ENCODE data around the gene IGSF3.
A peak's percentile ranks its signal among the peaks of the same experiment; 100 is the strongest.

IGSF3 gene

DNA sequence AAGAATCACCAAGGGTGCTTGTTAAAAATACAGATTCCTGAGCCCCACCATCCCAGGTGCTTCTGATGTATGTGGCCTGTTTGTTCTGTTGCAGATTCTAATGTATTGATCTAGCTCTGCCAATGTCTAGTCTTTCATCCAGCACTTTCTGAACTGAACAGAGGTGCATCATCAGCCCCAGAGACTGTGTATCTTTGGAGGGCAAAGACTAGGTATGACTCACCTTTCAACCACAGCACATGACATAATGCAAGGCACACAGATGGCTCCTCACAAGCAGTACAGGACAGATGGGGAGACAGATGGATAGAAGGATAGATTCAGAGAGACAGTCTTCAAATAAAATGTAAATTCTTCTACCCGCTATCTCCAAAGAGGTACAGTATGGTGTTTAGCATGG is 129.0 kb downstream of the IGSF3 start:
- H3K9me3 ChIP-seq = no peaks in the 10 kb centered on the region
- in situ Hi-C loops (cut with MboI; ENCODE audit: low sequenced_read_pairs) = no loop called here
- no peak for DNase-seq (ENCODE audit: low spot score in 2 of 2)
- H3K27me3 ChIP-seq (ENCODE audit: low read depth) = no peaks in the 10 kb centered on the region
- H3K36me3 ChIP-seq (replicated peaks) = peaks cover 12% of the 10 kb centered on the region
- no peak overlapping the region for H3K4me3 ChIP-seq
- H3K4me1 ChIP-seq = no peaks in the 10 kb centered on the region; the same call in 1 of the 2 replicates

DNA sequence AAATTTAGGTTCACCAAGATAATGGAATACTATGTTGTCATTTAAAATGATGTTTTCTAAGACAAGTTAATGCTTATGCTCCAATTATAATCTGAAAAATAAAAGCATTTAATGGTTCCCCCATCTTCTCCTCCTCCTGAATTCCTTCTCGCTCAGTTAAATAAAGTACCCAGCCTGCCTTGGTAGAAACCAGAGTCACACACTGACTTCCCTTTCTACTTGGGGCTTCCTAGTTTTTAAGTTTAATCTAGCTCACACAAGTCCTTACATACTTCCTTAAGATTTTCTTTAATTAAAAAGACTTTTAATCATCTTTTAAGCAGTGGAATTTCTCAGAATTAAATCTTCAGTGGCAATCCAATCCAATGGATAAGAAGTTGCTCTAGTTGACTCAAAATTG is 129.6 kb downstream of the IGSF3 start:
- Histone ChIP-seq H3K4me3 (no peak overlapping the region), H3K27me3 (ENCODE audit: low read depth) (no peaks in the 10 kb centered on the region), H3K4me1 (no peaks in the 10 kb centered on the region; the same call in 1 of the 2 replicates), H3K36me3 (replicated peaks) (peaks cover 13% of the 10 kb centered on the region), H3K9me3 (no peaks in the 10 kb centered on the region)
- no peak for DNase-seq (ENCODE audit: low spot score in 2 of 2)
- in situ Hi-C loops (cut with MboI; ENCODE audit: low sequenced_read_pairs) = no loop called here

DNA sequence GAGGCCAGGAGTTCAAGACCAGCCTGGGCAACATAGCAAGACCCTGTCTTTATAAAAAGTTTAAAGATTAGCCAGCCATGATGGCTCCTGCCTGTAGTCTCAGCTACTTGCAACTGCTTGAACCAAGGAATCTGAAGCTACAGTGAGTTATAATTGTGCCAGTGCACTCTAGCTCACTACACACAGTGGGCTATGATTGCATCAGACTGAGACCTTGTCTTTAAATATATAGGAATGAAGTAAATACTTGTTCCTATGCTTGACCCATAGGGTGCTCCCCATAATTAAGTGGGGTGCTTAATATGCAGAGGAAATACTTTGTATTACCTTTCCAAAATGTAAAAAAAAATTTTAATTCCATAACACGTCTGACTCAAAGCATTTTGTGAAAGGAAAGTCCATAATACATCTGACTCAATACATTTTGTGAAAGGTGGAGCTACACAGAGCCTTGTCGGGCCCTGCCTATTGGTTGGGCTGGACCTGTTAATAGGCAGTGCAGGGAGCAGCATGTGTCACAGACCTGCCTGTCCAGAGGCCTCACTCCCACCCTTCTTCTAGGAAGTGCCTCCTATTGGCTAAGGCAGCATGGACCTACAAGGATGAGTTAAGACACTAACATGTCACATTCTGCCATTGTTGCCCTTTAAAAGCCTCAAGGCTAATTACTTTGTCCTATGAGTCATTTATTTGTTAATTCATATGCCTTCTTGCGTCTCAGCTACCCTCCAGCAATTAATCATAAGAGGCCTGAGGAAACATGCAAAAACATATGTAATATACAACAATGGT is 130.3 kb downstream of the IGSF3 start:
- Histone ChIP-seq H3K4me3 (no peak overlapping the region), H3K9me3 (no peaks in the 10 kb centered on the region), H3K36me3 (replicated peaks) (peaks cover 12% of the 10 kb centered on the region), H3K4me1 (no peaks in the 10 kb centered on the region; the same call in 1 of the 2 replicates), H3K27me3 (ENCODE audit: low read depth) (no peaks in the 10 kb centered on the region)
- in situ Hi-C loops (cut with MboI; ENCODE audit: low sequenced_read_pairs) = no loop called here
- DNase-seq (ENCODE audit: low spot score in 2 of 2) = peak in 1 of 2 experiments; percentile 32

DNA sequence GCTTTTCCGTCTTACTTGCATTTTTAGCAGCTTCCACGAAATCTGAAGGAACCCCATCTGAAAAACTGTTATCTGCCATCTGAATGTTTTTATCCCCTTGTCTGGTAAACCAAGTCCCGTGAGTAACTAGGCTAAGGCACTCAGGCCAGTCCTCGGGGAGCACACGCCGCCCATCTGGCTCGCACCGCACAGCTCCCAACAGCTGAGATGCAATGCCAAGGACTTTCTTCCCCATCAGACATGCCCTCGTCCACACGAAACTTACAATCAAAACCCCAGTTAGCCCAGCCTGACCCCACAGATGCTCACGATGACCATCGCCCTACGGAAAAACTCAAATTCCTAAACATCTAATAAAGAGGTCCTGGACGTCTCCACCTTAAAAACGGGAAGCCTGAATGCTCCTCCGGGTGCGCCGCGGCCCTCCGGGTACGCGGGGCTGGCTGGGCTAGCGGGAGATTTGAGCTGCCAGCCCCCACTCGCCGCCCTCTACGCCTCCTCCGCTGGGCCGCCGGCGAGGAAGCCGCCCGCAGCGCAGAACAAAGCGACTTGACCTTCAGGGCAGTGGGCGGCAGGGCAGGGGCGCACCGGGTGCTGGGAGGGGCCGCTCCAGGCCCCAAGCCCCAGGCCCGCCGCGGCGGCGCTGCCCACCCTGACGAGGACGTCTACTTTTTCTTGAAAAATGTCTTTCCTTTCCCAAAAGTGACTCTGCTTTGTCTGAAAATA is 133.4 kb downstream of the IGSF3 start:
- Histone ChIP-seq H3K27me3 (ENCODE audit: low read depth) (no peaks in the 10 kb centered on the region), H3K4me3 (no peak overlapping the region), H3K4me1 (peaks cover 16% of the 10 kb centered on the region), H3K9me3 (no peaks in the 10 kb centered on the region), H3K36me3 (replicated peaks) (peaks cover 12% of the 10 kb centered on the region)
- in situ Hi-C loops (cut with MboI; ENCODE audit: low sequenced_read_pairs) = no loop called here
- no peak for DNase-seq (ENCODE audit: low spot score in 2 of 2)

DNA sequence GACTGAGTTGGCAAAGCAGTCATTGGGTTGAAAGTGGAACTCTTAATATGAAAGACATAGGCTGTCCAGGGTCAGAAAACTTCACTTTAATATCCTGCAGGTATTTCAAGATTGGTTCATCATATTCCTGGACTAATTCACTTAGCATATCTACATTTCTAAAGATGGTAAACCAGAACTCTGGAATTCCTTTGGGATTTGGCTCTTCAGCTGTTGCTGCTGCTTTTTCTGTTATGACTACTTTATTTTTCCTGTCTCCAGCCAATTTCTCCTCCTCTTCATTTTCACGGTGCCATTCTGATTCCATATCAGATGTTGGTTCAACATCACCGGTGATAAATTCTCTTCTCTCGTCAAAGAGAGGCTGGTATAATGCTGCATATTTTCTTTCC is 134.1 kb downstream of the IGSF3 start:
- in situ Hi-C loops (cut with MboI; ENCODE audit: low sequenced_read_pairs) = no loop called here
- H3K4me3 ChIP-seq = no peak overlapping the region
- no peaks in the 10 kb centered on the region for H3K27me3 ChIP-seq (ENCODE audit: low read depth)
- H3K4me1 ChIP-seq = peaks cover 16% of the 10 kb centered on the region
- H3K36me3 ChIP-seq (replicated peaks) = peaks cover 12% of the 10 kb centered on the region
- DNase-seq (ENCODE audit: low spot score in 2 of 2) = no peak
- no peaks in the 10 kb centered on the region for H3K9me3 ChIP-seq

DNA sequence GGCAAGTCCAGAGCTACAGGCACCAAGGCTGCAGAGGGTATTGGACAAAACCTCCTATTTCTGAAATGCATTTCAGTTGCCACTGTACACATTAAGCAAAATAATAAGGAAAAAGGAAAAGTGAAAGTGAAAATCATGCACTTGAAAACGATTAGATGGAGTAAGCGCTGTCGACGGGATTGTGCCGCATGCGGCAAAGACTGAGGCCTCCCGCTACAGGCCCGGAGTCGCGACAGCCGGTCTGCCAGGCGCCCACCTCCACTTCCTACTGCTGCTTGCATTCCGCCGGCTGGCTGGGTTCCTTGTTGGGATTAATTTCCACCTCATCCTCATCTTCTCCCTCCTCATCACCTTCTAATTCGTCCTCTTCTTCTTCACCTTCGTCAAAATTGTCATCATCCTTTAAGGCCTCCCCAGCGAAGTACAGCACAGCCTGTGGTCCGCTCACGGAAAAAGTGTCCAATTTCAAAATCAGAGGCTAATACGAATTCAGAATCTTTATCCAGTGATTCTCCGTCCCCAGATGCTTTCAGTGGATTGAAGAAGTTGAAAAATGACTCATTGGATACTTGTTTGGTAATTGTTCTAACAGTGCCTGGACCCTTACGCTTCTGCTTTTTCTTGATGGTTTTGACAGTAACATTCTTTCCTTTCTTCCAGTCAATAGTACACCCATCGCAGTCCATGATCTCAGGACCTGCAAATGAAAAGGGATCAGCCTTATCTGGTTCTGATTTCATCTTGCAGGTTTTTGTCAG is 134.7 kb downstream of the IGSF3 start:
- in situ Hi-C loops (cut with MboI; ENCODE audit: low sequenced_read_pairs) = no loop called here
- no peak for DNase-seq (ENCODE audit: low spot score in 2 of 2)

DNA sequence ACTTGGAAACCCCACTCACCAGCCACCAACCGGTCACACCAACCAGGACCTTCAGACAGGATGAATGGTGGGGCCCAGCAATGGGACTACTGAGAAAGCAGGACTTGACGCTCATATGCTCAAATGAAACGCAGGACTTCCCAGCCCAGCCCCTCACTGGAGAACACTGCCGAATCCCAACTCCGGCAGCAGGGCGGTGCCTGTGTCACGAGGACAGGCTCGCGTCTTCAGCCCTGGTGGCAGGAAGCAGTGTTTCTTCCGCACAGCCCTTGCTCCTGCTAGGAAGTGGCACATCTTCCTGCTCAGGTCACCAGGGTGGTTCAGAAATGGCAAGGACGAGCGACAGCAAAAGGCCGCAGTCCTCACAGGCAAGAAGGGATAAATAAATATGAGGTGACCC is 135.6 kb downstream of the IGSF3 start:
- Histone ChIP-seq H3K4me1 (peaks cover 16% of the 10 kb centered on the region), H3K36me3 (replicated peaks) (peaks cover 12% of the 10 kb centered on the region), H3K9me3 (no peaks in the 10 kb centered on the region), H3K4me3 (no peak overlapping the region), H3K27me3 (ENCODE audit: low read depth) (no peaks in the 10 kb centered on the region)
- in situ Hi-C loops (cut with MboI; ENCODE audit: low sequenced_read_pairs) = no loop called here
- no peak for DNase-seq (ENCODE audit: low spot score in 2 of 2)

More for the DNA sequence above, 134.7 kb downstream of the IGSF3 start:
- Histone ChIP-seq H3K36me3 (replicated peaks) (peaks cover 12% of the 10 kb centered on the region), H3K4me3 (no peak overlapping the region), H3K4me1 (peaks cover 16% of the 10 kb centered on the region), H3K9me3 (no peaks in the 10 kb centered on the region), H3K27me3 (ENCODE audit: low read depth) (no peaks in the 10 kb centered on the region)

DNA sequence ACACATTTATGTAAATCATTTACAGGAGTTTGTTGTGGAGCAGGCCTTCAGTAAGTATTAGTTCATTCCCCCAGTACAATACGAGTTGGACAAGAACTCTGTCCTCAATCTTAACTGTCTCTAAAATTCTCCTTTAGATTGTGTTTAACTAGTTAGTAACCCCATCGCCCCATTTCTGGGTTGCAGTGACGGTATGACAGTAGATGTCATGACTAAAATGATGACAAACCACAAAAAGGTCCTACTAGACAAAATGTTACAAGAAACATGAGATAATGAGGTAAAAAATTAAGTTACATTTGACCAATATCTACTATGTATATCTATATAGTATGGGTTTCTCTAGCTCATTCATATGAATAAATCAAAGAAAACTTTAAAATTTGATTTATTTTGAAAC is 137.9 kb downstream of the IGSF3 start:
- peaks cover 4% of the 10 kb centered on the region; the same call in 1 of the 2 replicates for H3K36me3 ChIP-seq (replicated peaks)
- H3K4me1 ChIP-seq = peaks cover 16% of the 10 kb centered on the region
- H3K27me3 ChIP-seq (ENCODE audit: low read depth) = no peaks in the 10 kb centered on the region
- in situ Hi-C loops (cut with MboI; ENCODE audit: low sequenced_read_pairs) = no loop called here
- no peak for DNase-seq (ENCODE audit: low spot score in 2 of 2)
- H3K9me3 ChIP-seq = no peaks in the 10 kb centered on the region; the same call in 1 of the 2 replicates
- H3K4me3 ChIP-seq = no peak overlapping the region

DNA sequence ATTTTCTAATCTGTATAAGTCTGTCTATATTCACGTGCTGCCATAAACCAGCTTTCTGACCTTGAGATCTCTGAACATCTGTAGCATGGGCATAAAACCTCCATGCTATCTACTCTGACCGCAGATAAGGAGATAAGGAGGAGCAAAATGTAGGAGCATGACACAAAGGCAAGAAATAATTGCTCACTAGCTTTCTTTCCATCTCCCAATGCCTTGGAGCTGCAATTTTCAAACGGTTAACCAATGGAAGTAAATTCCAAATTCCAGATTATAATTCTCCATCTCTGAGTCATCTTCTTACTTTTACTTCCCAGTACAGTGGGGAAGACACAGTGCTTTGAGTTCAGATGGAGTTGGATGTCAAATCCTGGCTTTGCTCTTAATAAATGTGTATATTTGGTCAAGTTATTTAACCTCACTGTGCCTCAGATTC is 138.3 kb downstream of the IGSF3 start:
- no peaks in the 10 kb centered on the region; the same call in 1 of the 2 replicates for H3K9me3 ChIP-seq
- no peak for DNase-seq (ENCODE audit: low spot score in 2 of 2)
- peaks cover 16% of the 10 kb centered on the region for H3K4me1 ChIP-seq
- no peaks in the 10 kb centered on the region for H3K27me3 ChIP-seq (ENCODE audit: low read depth)
- peaks cover 4% of the 10 kb centered on the region; the same call in 1 of the 2 replicates for H3K36me3 ChIP-seq (replicated peaks)
- no peak overlapping the region for H3K4me3 ChIP-seq
- in situ Hi-C loops (cut with MboI; ENCODE audit: low sequenced_read_pairs) = no loop called here

DNA sequence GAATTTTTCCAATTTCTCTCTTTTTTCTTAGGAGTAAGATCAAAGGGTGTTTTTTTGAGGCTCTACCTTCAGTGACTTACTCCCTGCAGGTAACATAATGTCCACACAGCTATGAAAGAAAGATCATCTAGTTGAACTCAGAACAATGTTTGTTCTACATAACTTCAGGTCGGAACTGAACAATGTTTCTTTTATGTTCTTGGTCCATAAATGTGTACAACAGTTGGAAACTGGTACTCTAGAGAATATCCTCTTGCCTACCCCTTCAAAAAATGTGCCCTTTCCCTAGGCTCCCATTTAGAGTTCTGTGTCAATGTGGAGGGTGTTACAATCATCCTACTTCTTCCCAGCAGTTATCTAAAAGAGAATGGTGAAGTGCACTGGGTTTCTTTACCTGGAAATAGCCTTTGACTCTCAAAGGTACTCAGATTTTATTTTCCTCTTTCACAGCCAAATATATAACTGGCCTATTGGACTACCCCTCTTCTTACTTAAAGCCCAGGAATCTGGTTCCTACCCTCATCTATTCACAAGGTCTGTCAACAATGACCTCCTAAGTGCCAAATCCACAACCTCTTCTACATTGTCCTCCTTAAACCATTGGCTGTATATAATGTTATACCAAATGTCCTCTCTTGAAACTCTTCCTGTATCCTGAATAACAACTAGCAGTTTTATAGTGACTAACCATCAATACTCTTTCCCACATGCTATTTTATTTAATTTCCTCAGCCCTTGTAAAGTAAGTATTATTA is 139.0 kb downstream of the IGSF3 start:
- DNase-seq (ENCODE audit: low spot score in 2 of 2) = no peak
- H3K4me1 ChIP-seq = peaks cover 16% of the 10 kb centered on the region
- H3K9me3 ChIP-seq = no peaks in the 10 kb centered on the region; the same call in 1 of the 2 replicates
- in situ Hi-C loops (cut with MboI; ENCODE audit: low sequenced_read_pairs) = no loop called here
- H3K36me3 ChIP-seq (replicated peaks) = peaks cover 3% of the 10 kb centered on the region; the same call in 1 of the 2 replicates
- no peaks in the 10 kb centered on the region for H3K27me3 ChIP-seq (ENCODE audit: low read depth)
- no peak overlapping the region for H3K4me3 ChIP-seq

DNA sequence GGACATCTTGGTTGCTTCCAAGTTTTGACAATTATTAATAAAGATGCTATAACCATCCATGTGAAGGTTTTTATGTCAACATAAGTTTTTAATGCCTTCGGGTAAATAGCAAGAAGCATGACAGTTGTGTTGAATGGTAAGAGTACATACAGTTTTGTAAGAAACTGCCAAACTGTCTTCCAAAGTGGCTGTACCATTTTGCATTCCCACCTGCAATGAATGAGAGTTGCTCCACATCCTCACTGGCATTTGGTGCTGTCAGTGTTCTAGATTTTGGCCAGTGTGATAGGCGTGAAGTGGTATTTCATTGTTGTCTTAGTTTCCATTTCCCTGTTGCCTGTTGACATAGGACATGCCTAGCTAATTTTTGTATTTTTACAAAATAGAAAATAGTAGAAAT is 142.1 kb downstream of the IGSF3 start:
- no peaks in the 10 kb centered on the region for H3K36me3 ChIP-seq (replicated peaks)
- no peak overlapping the region for H3K4me3 ChIP-seq
- in situ Hi-C loops (cut with MboI; ENCODE audit: low sequenced_read_pairs) = no loop called here

More for the DNA sequence above, 142.1 kb downstream of the IGSF3 start:
- no peaks in the 10 kb centered on the region for H3K27me3 ChIP-seq (ENCODE audit: low read depth)
- peaks cover 3% of the 10 kb centered on the region for H3K4me1 ChIP-seq
- DNase-seq (ENCODE audit: low spot score in 2 of 2) = no peak
- no peaks in the 10 kb centered on the region; the same call in 1 of the 2 replicates for H3K9me3 ChIP-seq

All from HAP-1 (cell line).